Measurements from ENCODE around the gene IL3RA.
"Not testable (repeated sequence)": the region's sequence is repeated elsewhere in the genome, so short reads cannot be mapped to it uniquely, and the experiment has no call there.

The IL3RA gene

DNA sequence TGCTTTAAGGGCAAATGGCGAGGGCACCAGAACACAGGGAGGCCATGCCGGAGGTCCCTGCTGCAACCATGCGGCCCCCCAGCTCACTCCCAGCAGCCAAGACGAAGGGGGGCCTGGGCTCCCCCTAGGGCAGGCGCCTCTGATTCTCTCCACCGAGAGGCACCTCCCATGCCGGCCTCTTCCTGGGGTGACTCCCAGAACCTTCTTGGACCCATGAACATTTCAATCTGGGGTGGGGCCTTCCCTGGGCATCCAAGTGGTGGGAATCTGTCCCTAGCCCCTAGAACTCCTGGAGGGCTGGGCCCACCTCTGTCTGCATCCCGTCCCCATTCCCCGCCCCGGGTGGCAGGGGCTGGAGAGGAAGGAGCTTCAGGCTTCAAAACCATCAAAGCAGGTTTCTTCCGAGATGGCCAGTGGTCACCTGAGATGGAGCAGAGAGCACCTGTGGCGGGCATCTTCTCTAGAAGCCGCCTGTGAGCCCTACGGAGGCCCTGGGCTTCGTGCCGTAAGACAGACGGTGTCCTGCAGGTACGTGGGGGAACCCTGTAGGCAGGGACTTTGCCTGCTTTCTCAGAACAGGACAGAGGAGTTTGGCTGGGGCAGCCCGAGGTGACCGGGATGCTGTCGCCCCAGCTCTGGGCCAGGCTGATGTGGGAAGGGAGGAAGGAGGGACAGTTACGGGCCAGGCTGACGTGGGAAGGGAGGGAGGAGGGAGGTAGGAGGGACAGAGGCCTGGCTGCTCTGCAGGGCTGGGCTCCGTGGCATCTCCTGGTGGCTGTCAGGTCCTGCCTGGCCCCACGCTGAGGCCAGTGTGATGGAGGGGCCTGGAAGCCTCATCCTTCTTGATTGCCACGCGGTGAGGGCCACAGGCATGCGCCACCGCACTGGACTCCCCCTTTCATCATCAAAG lies 62.1 kb downstream of the IL3RA start:
- DNase-seq (ENCODE audit: low read depth): no peak

DNA sequence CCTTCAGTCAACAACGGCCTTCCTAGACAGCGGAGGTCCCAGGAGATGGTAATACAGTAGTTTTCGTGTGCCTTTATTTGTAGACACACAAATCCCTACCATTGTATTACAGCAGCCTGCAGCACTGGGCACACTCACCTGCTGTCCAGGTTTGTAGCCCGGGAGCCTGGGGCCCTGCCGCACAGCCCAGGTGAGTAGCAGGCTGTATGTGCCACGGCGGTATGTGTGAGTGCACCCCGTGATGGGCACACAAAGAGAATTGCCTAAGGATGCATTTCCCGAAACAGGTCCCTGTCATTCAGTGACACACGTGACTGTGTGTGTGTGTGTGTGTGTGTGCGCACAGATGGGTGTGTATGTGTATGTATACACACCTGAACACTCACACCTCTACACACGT lies 63.5 kb downstream of the IL3RA start:
- no peak for DNase-seq (ENCODE audit: low read depth)

DNA sequence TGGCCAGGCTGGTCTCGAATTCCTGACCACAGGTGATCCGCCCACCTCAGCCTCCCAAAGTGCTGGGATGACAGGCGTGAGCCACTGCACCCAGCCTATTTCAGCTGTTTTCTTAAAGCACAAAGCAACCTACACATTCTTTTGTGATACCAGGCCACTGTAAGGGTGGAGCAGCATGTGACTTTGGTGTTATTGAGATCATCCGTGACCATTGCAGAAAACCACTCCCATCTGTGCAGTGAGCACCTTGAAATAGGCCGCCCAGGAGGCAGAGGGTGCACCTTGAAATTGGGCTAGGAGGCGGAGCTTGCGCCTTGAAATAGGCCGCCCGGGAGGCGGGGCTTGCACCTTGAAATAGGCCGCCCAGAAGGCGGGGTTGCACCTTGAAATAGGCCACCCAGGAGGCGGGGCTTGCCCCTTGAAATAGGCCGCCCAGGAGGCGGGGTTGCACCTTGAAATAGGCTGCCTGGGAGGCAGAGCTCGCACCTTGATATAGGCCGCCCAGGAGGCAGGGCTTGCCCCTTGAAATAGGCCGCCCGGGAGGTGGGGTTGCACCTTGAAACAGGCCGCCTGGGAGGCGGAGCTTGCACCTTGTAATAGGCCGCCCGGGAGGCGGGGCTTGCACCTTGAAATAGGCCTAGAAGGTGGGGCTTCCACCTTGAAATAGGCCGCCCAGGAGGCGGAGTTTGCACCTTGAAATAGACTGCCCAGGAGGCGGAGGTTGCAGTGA lies 64.3 kb downstream of the IL3RA start:
- DNase-seq (ENCODE audit: low read depth): no peak

DNA sequence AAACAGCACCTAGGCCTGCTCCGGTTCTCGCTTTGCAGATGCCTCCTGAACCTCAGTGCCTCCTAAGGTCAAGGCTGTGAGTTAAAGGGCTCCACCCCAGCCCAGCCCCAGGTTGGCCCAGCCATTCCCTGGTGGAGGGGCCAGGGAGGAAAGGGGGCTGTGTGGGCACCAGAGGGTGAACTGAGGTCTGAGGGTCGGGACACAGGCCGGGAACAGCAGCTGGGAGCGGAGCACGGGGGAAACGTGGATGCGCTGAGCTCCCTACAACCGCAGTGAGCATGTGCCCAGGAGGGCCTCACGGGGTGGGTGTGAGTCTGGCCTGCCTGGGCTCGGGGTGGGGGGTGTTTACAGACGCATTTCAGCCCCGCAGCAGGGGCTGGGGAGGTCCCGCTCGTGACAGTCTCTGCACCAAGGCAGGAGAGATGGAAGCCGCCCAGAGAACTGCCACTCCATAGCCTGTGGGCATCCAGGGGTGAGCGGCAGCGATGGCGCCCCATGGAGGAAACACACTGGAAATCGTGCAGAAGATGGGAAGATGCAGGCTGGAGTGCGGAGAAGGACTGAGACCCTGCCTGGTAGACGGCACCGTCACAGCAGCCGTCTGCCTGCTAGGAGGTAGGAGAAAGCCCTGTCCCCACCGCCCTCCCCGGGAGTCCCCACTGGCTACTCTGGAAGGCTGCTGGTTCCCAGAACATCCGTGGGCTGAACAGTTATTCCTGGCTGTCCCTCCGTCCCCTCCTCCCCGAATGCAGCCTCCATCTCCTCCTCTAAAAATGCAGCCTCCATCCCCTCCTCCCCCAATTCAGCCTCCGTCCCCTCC lies 65.2 kb downstream of the IL3RA start:
- no peak for DNase-seq (ENCODE audit: low read depth)

DNA sequence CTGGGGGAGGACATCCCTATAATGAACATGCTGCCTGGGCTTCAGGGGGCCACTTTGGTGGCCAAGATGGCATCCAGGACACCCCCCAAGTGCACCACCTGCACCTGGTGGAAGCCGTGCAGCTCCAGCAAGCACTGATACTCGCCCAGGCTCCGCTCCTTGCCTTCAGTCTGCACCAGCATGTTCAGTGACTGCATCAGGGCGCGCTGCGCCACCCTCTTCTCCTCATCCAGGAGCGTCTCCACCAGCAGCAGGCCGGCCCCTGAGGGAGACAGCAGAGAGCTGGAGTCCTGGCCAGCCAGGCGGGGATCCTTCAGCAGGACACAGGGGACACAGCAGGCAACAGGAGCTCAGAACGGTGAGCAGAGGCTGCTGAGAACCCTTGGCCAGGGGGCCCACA lies 66.6 kb downstream of the IL3RA start:
- DNase-seq (ENCODE audit: low read depth): no peak

DNA sequence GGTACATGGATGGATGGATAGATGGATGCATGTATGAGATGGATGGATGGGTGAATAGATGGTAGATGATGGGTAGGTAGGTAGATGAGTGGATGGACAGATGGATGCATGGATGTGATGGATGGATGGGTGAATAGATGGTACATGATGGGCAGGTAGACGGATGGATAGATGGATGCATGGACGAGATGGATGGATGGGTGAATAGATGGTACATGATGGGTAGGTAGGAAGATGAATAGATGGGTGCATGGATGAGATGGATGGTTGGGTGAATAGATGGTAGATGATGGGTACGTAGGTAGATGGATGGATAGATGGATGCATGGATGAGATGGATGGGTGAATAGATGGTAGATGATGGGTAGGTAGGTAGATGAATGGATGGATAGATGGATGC lies 67.3 kb downstream of the IL3RA start:
- not testable (repeated sequence) for DNase-seq (ENCODE audit: low read depth)

DNA sequence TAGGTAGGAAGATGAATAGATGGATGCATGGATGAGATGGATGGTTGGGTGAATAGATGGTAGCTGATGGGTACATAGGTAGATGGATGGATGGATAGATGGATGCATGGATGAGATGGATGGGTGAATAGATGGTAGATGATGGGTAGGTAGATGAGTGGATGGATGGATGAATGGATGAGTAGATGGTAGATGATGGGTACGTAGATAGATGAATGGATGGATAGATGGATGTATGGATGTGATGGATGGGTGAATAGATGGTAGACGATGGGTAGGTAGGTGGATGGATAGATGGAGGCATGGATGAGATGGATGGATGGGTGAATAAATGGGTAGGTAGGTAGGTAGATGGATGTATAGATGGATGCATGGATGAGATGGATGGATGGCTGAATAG lies 69.2 kb downstream of the IL3RA start:
- not testable (repeated sequence) for DNase-seq (ENCODE audit: low read depth)

DNA sequence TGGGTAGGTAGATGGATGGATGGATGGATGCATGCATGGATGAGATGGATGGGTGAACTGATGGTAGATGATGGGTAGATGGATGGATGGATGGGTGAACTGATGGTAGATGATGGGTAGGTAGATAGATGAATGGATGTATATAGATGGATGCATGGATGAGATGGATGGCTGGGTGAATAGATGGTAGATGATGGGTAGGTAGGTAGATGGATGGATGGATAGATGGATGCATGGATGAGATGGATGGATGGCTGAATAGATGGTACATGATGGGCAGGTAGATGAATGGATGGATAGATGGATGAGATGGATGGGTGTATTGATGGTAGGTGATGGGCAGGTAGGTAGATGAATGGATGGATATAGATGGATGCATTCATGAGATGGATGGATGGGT lies 70.5 kb downstream of the IL3RA start:
- DNase-seq (ENCODE audit: low read depth): no peak

DNA sequence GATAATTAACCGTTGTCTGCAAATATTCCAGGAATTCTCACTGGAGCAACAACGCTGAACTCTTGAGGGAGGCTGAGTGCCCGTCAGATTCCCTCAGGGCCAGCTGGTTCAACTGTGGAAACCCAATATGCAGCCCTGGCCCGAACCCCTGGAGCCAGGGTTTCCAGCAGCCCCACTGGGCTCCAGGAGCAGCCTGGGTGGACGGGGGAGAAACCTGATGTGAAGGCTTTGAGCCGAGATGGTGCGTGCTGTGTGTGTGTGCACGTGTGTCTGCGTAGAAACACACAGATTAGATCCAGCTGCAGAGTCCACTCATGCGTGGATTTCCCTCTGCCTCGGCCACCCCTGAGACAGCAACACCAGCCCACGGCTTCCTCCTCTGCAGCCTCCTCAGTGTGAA lies 74.7 kb downstream of the IL3RA start:
- no peak for DNase-seq (ENCODE audit: low read depth)

DNA sequence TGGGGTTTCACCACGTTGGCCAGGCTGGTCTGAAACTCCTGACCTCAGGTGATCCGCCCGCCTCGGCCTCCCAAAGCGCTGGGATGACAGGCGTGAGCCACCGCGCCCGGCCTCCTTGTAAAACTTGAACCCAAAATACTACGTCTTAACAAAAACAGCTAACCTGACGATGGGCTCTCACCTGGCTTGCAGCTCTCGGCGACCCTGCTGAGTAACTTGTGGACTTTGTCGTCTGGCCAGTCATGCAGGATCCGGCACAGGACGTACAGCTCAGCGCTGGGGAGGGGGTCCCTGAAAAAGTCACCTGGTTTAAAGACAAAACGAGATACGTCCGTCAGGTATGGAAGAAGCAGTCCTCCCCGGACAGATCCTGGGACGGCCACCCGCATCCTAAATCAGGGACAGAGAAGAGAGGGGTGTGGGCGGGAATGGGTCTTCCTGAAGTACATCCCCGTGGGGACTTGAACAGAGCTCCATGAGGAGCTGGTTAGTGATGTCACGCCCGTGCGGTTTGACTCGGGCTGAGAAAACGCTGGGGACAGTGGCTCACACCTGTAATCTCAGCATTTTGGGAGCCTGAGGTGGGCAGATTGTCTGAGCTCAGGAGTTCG lies 76.1 kb downstream of the IL3RA start:
- no peak for DNase-seq (ENCODE audit: low read depth)

DNA sequence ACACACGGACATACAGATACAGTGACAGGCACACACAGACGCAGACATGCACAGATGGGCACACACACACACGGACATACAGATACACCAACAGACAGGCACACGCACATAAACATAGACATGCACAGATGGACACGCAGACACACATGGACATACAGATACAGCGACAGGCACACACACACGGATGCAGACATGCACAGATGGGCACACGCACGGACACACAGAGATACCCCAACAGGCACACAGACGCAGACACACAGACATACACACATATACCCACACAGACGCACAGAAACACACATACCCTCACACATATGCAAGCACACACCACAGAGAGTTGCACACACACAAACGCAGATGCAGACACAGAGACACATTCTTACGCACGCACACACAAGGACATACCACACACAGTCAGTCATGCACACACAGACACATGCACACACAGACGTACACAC lies 79.8 kb downstream of the IL3RA start:
- no peak for DNase-seq (ENCODE audit: low read depth)

DNA sequence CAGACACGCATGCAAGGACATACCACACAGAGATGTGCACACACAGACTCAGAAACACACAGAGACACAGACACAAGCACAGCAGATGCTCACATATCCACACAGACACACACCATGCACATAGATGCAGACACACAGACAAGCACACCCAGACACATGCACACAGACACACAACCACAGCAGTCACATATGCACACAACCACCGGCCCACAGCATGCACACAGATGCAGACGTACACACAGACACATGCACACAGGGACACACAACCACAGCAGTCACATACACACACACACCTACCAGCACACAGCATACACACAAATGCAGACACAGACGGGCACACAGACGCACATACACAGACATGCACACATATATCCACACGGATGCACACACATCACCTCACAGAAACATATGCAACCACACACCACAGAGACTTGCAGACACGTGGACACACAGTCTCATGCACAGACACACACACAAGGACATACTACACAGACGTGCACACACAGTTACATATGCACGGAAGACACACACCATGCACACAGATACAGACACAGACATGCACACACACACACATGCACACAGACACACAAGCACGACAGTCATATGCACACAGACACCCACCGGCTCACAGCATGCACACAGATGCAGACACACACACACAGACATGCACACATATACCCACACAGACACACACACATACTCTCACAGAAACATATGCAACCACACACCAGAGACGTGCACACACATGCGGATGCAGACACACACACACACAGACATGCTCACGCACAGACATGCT lies 80.6 kb downstream of the IL3RA start:
- DNase-seq (ENCODE audit: low read depth): no peak

DNA sequence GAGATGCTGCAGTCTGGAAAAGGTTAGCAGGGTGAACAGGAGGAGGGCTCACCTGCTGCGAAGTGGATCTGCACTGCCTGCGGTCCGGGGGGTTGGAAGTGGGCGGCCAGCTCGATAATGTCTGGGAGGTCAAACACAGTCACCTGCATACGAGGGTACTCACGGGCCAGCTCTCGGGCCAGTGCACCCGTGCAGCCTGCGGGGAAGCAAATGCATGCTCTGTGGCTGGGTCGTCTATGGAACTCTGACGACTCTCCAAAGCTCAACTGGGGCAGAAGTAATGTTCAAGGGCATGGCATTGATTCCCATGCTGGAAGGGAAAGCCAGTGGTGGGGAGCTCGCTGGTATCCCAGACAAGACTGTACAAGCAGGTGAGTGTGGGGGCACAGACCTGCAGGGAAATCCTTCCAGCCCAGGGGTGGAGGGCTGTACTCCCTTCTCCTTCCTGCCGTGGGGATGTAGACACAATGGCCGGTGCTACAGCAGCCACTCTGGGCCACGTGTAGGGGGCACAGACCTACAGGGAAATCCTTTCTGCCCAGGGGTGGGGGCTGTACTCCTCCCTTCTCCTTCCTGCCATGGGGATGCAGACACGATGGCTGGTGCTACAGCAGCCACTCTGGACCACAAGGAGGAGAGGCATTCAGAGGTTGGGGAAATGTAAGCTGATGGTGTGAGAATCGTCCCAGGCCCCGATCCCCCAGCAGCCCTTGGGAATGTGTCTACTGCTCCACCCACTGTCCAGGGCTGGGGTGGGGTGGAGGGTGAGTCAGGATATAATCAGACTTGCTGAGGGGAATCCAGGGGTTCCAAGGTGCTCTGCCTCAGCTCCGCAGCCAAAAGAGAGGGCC lies 81.6 kb downstream of the IL3RA start:
- no peak for DNase-seq (ENCODE audit: low read depth)

DNA sequence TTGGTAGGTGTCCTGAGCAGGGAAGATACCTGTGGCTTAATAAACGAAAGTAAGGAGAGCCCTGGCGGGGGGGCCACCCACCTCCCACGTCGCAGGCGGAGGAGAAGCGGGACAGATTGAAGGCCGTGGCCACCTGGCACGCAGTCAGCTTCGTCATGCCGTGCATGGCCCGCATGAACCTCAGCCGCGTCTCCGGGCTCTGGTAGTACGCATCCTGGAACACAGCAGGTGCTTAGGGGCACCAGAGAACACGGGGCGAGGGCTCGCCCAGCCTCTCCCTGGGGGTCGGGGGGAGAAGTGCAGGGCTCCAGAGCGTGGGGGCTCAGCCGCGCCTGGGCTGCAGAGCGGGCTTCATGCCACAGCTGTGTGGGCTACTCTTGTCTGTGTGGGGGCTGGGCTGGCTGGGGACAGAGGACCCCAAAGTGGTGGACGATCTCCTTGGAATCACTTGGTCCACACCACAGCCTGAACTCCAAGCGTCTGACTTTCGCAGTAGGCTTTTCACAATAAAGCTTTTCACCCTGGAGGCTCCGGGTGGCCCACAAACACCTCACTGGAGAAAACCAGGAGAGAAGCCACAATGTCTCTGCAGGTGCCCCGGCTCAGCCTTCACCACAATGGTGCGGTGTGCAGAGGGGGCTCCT lies 82.4 kb downstream of the IL3RA start:
- no peak for DNase-seq (ENCODE audit: low read depth)

DNA sequence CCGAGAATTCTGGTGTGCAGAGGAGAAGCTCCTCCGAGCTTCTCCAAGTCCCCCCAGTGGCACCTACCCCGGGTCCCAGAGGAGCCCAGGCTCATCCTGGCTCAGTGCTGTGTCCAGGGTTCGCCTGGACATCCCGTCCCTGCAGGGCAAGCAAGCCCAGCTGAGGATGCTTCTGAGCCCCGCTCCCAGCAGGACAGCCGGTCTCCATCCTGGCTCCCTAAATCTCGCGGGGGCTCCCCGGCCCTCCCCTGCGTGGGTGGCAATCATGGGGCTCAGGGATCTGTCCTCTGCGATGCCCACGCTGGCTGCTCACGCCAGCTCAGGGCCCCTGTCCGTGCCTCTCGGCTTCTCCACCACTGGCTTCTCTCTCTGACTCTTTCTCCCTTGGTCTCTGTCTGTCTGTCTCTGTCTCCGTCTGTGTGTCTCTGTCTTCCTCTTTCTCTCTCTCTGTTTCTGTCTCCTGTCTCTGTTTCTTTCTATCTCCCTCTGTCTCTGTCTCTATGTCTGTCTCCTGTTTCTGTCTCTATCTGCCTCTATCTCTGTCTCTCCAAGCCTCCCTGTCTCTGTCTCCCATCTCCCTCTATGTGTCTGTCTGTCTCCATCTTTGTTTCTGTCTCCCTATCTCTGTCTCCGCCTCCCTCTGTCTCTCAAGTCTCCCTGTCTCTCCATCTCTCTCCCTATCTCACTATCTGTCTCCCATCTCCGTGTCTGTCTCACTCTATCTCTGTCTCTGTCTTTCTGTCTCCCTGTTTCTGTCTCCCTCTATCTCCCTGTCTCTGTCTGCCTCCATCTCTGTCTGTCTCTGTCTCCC lies 83.2 kb downstream of the IL3RA start:
- DNase-seq (ENCODE audit: low read depth): no peak

DNA sequence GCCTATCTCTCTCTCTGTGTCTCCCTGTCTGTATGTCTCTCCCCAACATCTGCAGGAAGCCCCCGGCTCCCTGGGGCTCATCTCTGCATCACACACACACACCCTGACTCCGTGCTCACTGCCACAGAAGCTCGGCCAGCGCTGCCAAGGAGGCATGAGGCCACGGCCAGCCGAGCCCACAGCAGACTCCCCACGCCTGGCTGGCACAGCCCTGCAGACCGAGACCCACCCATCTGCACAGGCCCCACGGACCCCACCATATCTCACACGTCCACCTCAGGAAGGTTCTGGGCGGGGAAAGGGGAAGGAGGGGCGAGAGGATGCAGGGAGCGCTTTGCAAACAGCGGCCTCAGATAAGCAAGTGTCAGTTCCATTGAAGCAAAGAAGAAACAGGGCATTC lies 83.8 kb downstream of the IL3RA start:
- no peak for DNase-seq (ENCODE audit: low read depth)

DNA sequence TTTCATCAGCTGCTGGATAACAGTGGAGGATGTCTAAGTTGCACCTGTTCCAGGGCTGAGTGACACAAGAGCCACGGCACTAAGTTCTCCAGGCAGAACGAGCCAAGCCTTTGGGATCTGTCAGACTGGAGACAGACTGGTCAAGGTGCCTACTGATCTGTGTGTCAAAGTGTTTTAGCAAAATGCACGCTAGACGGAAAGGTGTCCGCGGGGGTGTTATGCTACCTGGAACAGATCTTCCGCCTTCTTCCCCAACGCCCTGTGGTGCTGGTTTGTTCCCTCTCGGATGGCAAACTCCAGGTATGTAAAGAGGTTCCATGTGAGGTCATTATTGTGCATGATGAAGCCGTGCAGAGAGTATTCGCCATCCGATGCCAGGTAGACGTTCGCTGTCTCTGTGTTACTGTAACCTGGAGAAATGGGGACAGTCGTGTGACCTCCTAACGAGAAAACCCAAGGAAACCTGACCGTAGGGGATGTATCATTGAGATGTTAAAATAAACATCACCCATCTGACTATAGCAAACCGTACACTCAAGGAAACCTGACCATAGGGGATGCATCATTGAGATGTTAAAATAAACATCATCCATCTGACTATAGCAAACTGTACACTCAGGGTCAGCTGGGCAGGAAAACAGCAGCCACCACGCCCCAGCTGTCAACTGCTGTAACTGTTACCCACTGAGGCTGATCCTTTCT lies 85.0 kb downstream of the IL3RA start:
- no peak for DNase-seq (ENCODE audit: low read depth)

DNA sequence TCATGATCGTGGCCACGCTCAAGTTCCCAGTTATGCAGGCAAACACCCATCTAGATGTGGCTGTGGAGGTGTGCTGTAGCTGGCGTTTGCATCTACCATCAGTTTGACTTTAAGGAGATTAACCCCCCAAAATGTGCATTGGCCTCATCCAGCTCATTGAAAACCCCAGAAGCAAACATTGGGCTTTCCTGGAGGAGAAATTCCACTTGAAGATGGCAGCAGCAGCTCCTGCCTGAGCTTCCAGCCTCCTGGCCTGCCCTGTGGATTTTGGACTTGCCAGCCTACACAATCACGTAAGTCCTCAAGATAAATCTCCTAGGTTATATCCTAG lies 85.5 kb downstream of the IL3RA start:
- no peak for DNase-seq (ENCODE audit: low read depth)

All from iris pigment epithelial cell (primary cell).